HepG2 (cell line): ENCODE results near the gene ZFR. TPM values are rescaled to one million over a fixed set of nuclear protein-coding genes. Genes with fewer than 3 reads are reported as not detected.

ENCODE experiments used
- FOXC1 ChIP-seq: sonication (generic); formaldehyde crosslinking; IDR thresholded peaks from 2 replicates; pipeline ENCODE4 v1.8.0; 2022; ENCODE audit warnings: mild to moderate bottlenecking, missing genetic modification reagents, borderline replicate concordance
- HDAC1 ChIP-seq: sonication (generic); formaldehyde crosslinking; IDR thresholded peaks from 2 replicates; pipeline ENCODE4 v1.5.1; 2020; ENCODE audit warnings: mild to moderate bottlenecking, missing genetic modification reagents
- MEF2D ChIP-seq: sonication (generic); formaldehyde crosslinking; IDR thresholded peaks from 2 replicates; pipeline ENCODE4 v1.5.1; 2020; ENCODE audit warnings: mild to moderate bottlenecking, missing genetic modification reagents
- RCOR2 ChIP-seq: IDR thresholded peaks from 2 replicates; pipeline ENCODE4 v1.6.1; 2016; ENCODE audit warnings: missing biosample characterization, missing genetic modification reagents
- SOX6 ChIP-seq, 2 experiments: fragments of 450-650 bp in 1 of 2; sonication (generic) in 1 of 2; formaldehyde crosslinking in 1 of 2; IDR thresholded peaks; 2 replicates each; pipeline versions ENCODE4 v1.4.0 to v1.6.1; 2017 to 2020; ENCODE audit warnings: antibody characterized with exemption in 1 of 2, mild to moderate bottlenecking in 1 of 2, missing genetic modification reagents in 1 of 2
- TBP ChIP-seq: sonication (generic); formaldehyde crosslinking; IDR thresholded peaks from 2 replicates; pipeline ENCODE4 v1.5.0; 2020; ENCODE audit warnings: missing genetic modification reagents
- ZFP36L2 ChIP-seq: sonication (generic); formaldehyde crosslinking; IDR thresholded peaks from 2 replicates; pipeline ENCODE4 v1.4.0; 2020; ENCODE audit warnings: missing genetic modification reagents
- ZNF775 ChIP-seq: sonication (generic); formaldehyde crosslinking; IDR thresholded peaks from 2 replicates; pipeline ENCODE4 v1.4.0; 2020; ENCODE audit warnings: missing genetic modification reagents, mild to moderate bottlenecking, moderate library complexity, borderline replicate concordance
- polyA plus RNA-seq, 8 experiments: library from polyadenylated mRNA; depleted of rRNA in 3 of 8; stranded (reverse) in 7 of 8; unstranded in 1 of 8; fragments of >200 nt; fragmentation: Illumina TruSeq in 4 of 8; extraction: Trizol in 4 of 8; gene quantifications; 2 replicates each; pipeline versions ENCODE4 v1.2.1 to v1.2.3, GENCODE V29; 2011 to 2016; ENCODE audit warnings: low read depth in 4 of 8, missing spikeins in 1 of 8, mixed read lengths in 1 of 8; ENCODE audit not compliant: insufficient read depth in 1 of 8
- total RNA-seq, 5 experiments: library from RNA; depleted of rRNA; stranded (reverse); fragments of >200 nt; fragmentation: Illumina TruSeq; extraction: Trizol; gene quantifications; 2 replicates each; pipeline ENCODE4 v1.2.3, GENCODE V29; 2016; ENCODE audit warnings: low read depth in 1 of 5
- TF ChIP-seq, protein P1 (sequence below): sonication (generic); formaldehyde crosslinking; IDR thresholded peaks from 2 replicates; pipeline ENCODE4 v1.4.0; 2020; ENCODE audit warnings: mild to moderate bottlenecking, missing genetic modification reagents
- TF ChIP-seq, protein P2 (sequence below): sonication (generic); formaldehyde crosslinking; IDR thresholded peaks from 2 replicates; pipeline ENCODE4 v1.8.0; 2023; ENCODE audit warnings: mild to moderate bottlenecking, missing genetic modification reagents
- TF ChIP-seq, protein P3 (sequence below), 2 experiments: IDR thresholded peaks; 2 replicates each; pipeline ENCODE4 v1.6.1; 2011 to 2012; ENCODE audit warnings: low read length in 2 of 2, borderline replicate concordance in 1 of 2, low read depth in 1 of 2, mild to moderate bottlenecking in 1 of 2, moderate library complexity in 1 of 2
- TF ChIP-seq, protein P4 (sequence below): sonication (generic); formaldehyde crosslinking; IDR thresholded peaks from 2 replicates; pipeline ENCODE4 v1.5.0; 2020; ENCODE audit warnings: missing genetic modification reagents
- TF ChIP-seq, protein P5 (sequence below): sonication (generic); formaldehyde crosslinking; IDR thresholded peaks from 2 replicates; pipeline ENCODE4 v1.8.1; 2023; ENCODE audit warnings: mild to moderate bottlenecking, missing genetic modification reagents, borderline replicate concordance
- TF ChIP-seq, protein P6 (sequence below): sonication (generic); formaldehyde crosslinking; IDR thresholded peaks from 2 replicates; pipeline ENCODE4 v1.4.0; 2020; ENCODE audit warnings: missing genetic modification reagents

Gene ZFR
- total and polyA plus RNA-seq, 2 of the 13 experiments (the other 11 are each of a cell fraction or from before 2014, with no cell fraction given), result 89.0 to 92.8 TPM

DNA sequence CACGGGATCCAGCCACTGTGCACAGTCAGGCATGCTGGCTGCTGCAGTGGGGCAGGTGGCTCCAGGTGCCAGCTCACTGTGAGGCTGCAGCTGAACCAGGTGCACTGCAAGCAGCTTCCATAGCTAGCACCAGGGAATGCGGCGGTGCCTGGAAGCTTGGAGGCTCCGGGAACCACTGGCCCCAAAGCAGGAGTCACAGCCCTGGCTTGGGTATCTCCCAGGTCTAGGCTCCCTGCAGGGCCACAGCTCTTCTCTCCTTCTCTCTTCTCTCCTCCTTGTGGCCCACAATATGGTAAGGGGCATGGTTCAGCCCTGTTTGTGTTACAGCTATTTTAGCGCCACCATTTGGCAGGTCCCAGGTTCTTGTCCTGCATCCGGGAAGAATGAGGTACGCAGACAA, 125.1 kb downstream of the ZFR start (continued):
- TF ChIP-seq, protein P1, sequence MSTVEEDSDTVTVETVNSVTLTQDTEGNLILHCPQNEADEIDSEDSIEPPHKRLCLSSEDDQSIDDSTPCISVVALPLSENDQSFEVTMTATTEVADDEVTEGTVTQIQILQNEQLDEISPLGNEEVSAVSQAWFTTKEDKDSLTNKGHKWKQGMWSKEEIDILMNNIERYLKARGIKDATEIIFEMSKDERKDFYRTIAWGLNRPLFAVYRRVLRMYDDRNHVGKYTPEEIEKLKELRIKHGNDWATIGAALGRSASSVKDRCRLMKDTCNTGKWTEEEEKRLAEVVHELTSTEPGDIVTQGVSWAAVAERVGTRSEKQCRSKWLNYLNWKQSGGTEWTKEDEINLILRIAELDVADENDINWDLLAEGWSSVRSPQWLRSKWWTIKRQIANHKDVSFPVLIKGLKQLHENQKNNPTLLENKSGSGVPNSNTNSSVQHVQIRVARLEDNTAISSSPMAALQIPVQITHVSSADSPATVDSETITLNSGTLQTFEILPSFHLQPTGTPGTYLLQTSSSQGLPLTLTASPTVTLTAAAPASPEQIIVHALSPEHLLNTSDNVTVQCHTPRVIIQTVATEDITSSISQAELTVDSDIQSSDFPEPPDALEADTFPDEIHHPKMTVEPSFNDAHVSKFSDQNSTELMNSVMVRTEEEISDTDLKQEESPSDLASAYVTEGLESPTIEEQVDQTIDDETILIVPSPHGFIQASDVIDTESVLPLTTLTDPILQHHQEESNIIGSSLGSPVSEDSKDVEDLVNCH (CRISPR knock-in tag), result no peak
- TF ChIP-seq SOX6 (IDR thresholded peaks at IDR 0.05) (no peak), SOX6 (CRISPR knock-in tag; IDR thresholded peaks at IDR 0.05) (peak; percentile 31), MEF2D (no peak), TBP (CRISPR knock-in tag) (no peak), FOXC1 (CRISPR knock-in tag) (0 out of 2 replicates have a peak, but pooled peaks have one; percentile 29), ZNF775 (CRISPR knock-in tag) (peak; percentile 32; the same call in 1 of the 2 replicates), RCOR2 (no peak), ZFP36L2 (no peak), HDAC1 (CRISPR knock-in tag) (no peak)
- TF ChIP-seq, protein P2, sequence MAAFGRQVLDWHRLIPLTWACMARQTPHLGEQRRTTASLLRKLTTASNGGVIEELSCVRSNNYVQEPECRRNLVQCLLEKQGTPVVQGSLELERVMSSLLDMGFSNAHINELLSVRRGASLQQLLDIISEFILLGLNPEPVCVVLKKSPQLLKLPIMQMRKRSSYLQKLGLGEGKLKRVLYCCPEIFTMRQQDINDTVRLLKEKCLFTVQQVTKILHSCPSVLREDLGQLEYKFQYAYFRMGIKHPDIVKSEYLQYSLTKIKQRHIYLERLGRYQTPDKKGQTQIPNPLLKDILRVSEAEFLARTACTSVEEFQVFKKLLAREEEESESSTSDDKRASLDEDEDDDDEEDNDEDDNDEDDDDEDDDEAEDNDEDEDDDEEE (CRISPR knock-in tag), result no peak
- TF ChIP-seq, protein P3, sequence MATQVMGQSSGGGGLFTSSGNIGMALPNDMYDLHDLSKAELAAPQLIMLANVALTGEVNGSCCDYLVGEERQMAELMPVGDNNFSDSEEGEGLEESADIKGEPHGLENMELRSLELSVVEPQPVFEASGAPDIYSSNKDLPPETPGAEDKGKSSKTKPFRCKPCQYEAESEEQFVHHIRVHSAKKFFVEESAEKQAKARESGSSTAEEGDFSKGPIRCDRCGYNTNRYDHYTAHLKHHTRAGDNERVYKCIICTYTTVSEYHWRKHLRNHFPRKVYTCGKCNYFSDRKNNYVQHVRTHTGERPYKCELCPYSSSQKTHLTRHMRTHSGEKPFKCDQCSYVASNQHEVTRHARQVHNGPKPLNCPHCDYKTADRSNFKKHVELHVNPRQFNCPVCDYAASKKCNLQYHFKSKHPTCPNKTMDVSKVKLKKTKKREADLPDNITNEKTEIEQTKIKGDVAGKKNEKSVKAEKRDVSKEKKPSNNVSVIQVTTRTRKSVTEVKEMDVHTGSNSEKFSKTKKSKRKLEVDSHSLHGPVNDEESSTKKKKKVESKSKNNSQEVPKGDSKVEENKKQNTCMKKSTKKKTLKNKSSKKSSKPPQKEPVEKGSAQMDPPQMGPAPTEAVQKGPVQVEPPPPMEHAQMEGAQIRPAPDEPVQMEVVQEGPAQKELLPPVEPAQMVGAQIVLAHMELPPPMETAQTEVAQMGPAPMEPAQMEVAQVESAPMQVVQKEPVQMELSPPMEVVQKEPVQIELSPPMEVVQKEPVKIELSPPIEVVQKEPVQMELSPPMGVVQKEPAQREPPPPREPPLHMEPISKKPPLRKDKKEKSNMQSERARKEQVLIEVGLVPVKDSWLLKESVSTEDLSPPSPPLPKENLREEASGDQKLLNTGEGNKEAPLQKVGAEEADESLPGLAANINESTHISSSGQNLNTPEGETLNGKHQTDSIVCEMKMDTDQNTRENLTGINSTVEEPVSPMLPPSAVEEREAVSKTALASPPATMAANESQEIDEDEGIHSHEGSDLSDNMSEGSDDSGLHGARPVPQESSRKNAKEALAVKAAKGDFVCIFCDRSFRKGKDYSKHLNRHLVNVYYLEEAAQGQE (IDR thresholded peaks at IDR 0.05; ENCODE audit: borderline replicate concordance in 1 of 2, low read depth in 1 of 2, low read length in 2 of 2), result no peak
- TF ChIP-seq, protein P4, sequence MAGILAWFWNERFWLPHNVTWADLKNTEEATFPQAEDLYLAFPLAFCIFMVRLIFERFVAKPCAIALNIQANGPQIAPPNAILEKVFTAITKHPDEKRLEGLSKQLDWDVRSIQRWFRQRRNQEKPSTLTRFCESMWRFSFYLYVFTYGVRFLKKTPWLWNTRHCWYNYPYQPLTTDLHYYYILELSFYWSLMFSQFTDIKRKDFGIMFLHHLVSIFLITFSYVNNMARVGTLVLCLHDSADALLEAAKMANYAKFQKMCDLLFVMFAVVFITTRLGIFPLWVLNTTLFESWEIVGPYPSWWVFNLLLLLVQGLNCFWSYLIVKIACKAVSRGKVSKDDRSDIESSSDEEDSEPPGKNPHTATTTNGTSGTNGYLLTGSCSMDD (CRISPR knock-in tag), result no peak
- TF ChIP-seq, protein P5, sequence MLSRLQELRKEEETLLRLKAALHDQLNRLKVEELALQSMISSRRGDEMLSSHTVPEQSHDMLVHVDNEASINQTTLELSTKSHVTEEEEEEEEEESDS, result no peak
- TF ChIP-seq, protein P6, sequence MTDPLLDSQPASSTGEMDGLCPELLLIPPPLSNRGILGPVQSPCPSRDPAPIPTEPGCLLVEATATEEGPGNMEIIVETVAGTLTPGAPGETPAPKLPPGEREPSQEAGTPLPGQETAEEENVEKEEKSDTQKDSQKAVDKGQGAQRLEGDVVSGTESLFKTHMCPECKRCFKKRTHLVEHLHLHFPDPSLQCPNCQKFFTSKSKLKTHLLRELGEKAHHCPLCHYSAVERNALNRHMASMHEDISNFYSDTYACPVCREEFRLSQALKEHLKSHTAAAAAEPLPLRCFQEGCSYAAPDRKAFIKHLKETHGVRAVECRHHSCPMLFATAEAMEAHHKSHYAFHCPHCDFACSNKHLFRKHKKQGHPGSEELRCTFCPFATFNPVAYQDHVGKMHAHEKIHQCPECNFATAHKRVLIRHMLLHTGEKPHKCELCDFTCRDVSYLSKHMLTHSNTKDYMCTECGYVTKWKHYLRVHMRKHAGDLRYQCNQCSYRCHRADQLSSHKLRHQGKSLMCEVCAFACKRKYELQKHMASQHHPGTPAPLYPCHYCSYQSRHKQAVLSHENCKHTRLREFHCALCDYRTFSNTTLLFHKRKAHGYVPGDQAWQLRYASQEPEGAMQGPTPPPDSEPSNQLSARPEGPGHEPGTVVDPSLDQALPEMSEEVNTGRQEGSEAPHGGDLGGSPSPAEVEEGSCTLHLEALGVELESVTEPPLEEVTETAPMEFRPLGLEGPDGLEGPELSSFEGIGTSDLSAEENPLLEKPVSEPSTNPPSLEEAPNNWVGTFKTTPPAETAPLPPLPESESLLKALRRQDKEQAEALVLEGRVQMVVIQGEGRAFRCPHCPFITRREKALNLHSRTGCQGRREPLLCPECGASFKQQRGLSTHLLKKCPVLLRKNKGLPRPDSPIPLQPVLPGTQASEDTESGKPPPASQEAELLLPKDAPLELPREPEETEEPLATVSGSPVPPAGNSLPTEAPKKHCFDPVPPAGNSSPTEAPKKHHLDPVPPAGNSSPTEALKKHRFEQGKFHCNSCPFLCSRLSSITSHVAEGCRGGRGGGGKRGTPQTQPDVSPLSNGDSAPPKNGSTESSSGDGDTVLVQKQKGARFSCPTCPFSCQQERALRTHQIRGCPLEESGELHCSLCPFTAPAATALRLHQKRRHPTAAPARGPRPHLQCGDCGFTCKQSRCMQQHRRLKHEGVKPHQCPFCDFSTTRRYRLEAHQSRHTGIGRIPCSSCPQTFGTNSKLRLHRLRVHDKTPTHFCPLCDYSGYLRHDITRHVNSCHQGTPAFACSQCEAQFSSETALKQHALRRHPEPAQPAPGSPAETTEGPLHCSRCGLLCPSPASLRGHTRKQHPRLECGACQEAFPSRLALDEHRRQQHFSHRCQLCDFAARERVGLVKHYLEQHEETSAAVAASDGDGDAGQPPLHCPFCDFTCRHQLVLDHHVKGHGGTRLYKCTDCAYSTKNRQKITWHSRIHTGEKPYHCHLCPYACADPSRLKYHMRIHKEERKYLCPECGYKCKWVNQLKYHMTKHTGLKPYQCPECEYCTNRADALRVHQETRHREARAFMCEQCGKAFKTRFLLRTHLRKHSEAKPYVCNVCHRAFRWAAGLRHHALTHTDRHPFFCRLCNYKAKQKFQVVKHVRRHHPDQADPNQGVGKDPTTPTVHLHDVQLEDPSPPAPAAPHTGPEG (CRISPR knock-in tag), result no peak
